SK-N-MC (cell line): ENCODE results near the gene TBCEL.

ENCODE experiments used
- DNase-seq: peaks from one replicate; pipeline ENCODE4 v3.0.0-alpha.2; 2011; ENCODE audit warnings: low read depth, low spot score
- H3K27ac ChIP-seq: fragments of 200-600 bp; sonication (generic); 2 replicates; pipeline ENCODE4 v1.5.1; 2016; ENCODE audit warnings: mixed run types
- H3K36me3 ChIP-seq: fragments of 200-600 bp; sonication (generic); 2 replicates; pipeline ENCODE4 v1.6.1; 2017; ENCODE audit warnings: antibody characterized with exemption, low read length, mixed read lengths; ENCODE audit not compliant: insufficient read depth
- H3K4me3 ChIP-seq: fragments of 200-600 bp; sonication (generic); 2 replicates; pipeline ENCODE4 v1.5.1; 2016
- H3K9ac ChIP-seq: fragments of 200-600 bp; sonication (generic); 2 replicates; pipeline ENCODE4 v1.8.0; 2017; ENCODE audit warnings: mixed run types, mixed read lengths; ENCODE audit not compliant: insufficient read length
- H3K9me3 ChIP-seq: fragments of 200-600 bp; sonication (generic); 2 replicates; pipeline ENCODE4 v1.6.1; 2017; ENCODE audit warnings: low read depth, mild to moderate bottlenecking, antibody characterized with exemption, low read length, moderate library complexity, mixed read lengths
- EZH2 ChIP-seq: fragments of 200-600 bp; sonication (generic); IDR thresholded peaks from one replicate; pipeline ENCODE4 v1.6.1; 2017; ENCODE audit warnings: antibody characterized with exemption
- FOXP2 ChIP-seq: optimal IDR thresholded peaks from 2 replicates; pipeline ENCODE3; 2011; ENCODE audit warnings: mild to moderate bottlenecking, moderate library complexity; ENCODE audit not compliant: insufficient read depth; ENCODE audit errors: extremely low read length, control extremely low read depth
- POLR2AphosphoS5 ChIP-seq: IDR thresholded peaks from 2 replicates; pipeline ENCODE4 v1.6.1; 2012; ENCODE audit warnings: mild to moderate bottlenecking, low read depth, low read length, borderline replicate concordance

TBCEL gene, protein sequence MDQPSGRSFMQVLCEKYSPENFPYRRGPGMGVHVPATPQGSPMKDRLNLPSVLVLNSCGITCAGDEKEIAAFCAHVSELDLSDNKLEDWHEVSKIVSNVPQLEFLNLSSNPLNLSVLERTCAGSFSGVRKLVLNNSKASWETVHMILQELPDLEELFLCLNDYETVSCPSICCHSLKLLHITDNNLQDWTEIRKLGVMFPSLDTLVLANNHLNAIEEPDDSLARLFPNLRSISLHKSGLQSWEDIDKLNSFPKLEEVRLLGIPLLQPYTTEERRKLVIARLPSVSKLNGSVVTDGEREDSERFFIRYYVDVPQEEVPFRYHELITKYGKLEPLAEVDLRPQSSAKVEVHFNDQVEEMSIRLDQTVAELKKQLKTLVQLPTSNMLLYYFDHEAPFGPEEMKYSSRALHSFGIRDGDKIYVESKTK

DNA sequence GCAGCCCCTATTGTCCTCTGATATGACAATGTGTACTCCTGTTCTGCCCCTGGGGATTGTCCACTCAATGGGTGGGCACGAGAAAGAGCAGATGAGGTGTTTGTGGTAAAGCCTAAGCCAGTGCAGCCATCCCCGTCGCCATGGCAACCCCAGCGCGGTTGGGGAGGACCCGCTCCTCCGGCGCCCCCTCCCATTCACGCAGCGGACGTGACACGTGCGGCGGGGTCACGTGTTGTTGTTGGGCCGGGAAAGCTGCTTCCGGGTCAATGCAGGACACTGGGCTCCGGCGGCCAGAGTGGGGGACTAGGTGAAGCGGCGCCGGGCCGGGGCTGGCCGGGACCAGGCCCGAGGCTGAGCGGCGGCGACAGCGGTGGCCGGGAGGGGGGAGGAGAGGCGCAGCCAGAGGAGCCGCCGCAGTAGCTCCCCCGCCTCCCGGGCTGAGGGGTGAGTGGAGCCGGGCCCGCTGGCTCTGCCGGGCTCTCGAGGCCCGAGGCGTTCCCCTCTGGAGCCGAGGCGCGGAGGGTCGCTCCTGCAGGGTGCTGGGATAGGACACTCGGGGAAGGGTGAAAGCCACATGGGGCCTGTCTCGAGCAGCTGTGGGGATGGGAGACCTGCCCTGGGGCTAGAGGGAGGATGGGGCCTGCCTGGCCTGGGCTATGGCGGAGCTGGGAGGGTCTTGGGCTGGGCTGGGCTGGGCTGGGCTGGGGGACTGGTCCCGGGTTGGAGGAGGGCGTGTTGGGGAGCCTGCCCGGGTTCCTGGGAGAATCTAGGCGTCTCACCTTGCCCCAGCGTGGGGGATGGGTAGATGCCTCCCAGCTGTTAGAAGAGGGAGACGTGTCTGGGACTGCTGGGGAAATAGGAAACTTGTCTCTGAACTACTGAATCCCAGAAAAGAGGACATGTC, at the start of gene TBCEL:
TSS of gene TBCEL (plus strand) at position 255 of the 904 bp plus-strand sequence. CDS start 21,589 bp downstream, outside the sequence.
- Histone ChIP-seq H3K9ac (peak within 1 kb of the TSS; percentile 80), H3K4me3 (peak within 1 kb of the TSS; percentile 90), H3K36me3 (no peaks in the 10 kb centered on the region), H3K9me3 (no peaks in the 10 kb centered on the region), H3K27ac (no peak within 1 kb of the TSS)
- TF ChIP-seq EZH2 (no peak), FOXP2 (no peak), POLR2AphosphoS5 (no peak; the same call in 1 of the 2 replicates)
- DNase-seq, result no peak

DNA sequence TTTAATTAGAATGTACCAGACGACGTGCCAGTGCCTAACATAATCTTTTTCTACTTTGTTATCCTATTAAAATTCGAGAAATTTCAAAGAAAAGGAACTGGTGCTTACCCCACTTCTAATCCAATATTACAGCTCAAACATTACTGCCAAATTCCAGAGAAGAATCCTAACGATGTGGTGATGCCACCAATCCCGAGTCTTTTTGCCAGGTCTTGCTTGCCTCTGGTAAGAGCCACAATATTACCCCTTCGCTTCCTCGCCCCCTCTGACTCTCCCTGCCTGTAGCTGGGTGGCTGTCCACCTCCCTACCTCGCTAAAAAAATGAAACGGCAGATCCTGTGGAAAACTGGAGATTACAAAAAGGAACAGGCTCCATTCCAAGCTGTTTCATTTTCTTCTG, 49.4 kb upstream of the TBCEL start:
- no peak overlapping the region for H3K27ac ChIP-seq
- TF ChIP-seq POLR2AphosphoS5 (no peak), FOXP2 (no peak), EZH2 (no peak)
- H3K9me3 ChIP-seq, result no peaks in the 10 kb centered on the region
- no peak overlapping the region for H3K9ac ChIP-seq
- DNase-seq, result no peak
- H3K4me3 ChIP-seq, result no peak overlapping the region
- no peaks in the 10 kb centered on the region for H3K36me3 ChIP-seq

DNA sequence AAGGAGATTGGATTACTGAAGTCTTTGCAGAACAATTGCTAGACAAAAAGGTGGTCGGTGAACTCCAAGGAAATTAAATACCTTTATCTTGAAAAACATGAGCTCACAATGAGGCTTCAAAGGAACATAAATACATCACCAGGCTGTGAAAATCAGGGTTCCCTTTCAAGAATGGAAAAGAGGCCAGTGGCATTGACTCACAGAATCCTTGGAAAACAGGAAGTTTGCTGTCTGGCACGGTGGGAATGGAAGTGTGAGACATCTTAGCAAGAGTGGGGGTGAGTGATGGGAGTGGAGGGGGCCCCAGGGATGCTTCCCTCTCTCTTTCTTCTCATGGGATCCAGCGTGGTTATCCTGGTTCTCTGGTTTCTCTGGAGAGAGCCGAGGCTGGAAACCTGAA, 48.9 kb upstream of the TBCEL start:
- no peak overlapping the region for H3K4me3 ChIP-seq
- DNase-seq, result no peak

DNA sequence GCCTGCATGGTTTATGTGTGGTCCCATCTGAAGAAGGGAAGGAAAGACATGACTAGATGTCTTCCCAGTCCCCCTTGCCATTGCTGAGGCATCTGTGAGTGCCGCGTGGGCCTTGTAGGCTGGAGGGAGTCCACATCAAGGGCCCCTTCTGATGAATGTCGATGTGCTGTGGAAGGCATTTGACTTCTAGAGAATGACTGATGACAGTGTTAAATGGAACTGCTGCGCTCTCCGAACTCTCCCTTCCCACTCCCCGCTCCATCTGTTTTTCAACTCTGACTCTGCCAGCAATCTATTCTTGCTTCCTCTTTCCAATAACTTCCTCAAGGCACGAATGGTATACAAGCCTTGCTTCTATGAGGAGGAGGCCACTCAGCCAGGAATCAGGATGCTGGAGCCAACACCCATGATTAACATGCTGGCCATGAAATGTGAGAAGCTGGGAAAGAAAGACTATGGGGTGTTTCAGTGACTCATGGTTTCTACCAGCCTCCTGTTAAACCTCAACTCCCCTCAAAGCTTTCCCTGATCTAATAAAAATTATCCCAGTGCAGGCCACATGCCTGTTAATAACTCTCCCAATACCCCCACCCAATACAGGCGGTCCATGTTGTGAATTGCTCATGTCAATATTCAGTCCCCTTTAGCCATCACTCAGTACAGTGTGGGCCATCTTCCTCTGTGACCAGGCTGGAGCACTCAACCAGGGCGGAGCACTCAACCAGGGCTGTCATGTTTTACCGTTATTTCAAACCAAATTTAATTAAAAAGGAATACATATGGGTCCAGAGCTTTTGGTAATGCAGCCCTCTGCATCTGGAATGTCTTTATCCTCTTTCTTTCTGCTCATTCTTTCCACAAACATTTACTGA, 46.4 kb upstream of the TBCEL start:
- Histone ChIP-seq H3K9ac (no peak overlapping the region), H3K27ac (no peak overlapping the region), H3K9me3 (no peaks in the 10 kb centered on the region), H3K4me3 (no peak overlapping the region), H3K36me3 (no peaks in the 10 kb centered on the region)
- TF ChIP-seq FOXP2 (no peak), POLR2AphosphoS5 (no peak)
- DNase-seq, result no peak

More for the DNA sequence above, 48.9 kb upstream of the TBCEL start:
- no peaks in the 10 kb centered on the region for H3K36me3 ChIP-seq
- no peak overlapping the region for H3K27ac ChIP-seq
- TF ChIP-seq FOXP2 (no peak), POLR2AphosphoS5 (no peak), EZH2 (no peak)
- H3K9me3 ChIP-seq, result no peaks in the 10 kb centered on the region
- no peak overlapping the region for H3K9ac ChIP-seq

DNA sequence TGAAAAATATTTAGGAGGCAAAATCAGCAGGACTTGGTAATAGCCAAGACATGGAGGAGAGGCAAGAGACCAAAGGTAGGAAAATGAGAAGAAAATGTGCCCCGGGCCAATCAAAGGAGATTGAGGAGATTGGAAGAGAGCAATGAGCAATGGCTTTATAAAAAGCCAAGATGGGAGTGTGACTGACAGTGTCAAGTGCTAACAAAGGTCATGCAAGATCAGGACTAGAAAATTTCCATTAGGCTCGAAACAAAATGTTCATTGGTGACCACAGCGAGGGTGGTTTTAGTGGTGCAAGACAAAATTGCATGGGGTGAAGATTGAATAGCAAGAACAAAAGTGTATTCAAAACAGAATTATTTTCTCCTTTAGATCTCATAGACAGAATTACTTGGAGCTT, 45.2 kb upstream of the TBCEL start:
- DNase-seq, result no peak
- H3K27ac ChIP-seq, result no peak overlapping the region
- no peaks in the 10 kb centered on the region for H3K9me3 ChIP-seq
- no peak overlapping the region for H3K4me3 ChIP-seq
- H3K9ac ChIP-seq, result no peak overlapping the region
- no peak for TF ChIP-seq POLR2AphosphoS5
- no peak for TF ChIP-seq FOXP2
- no peak for TF ChIP-seq EZH2
- H3K36me3 ChIP-seq, result no peaks in the 10 kb centered on the region

DNA sequence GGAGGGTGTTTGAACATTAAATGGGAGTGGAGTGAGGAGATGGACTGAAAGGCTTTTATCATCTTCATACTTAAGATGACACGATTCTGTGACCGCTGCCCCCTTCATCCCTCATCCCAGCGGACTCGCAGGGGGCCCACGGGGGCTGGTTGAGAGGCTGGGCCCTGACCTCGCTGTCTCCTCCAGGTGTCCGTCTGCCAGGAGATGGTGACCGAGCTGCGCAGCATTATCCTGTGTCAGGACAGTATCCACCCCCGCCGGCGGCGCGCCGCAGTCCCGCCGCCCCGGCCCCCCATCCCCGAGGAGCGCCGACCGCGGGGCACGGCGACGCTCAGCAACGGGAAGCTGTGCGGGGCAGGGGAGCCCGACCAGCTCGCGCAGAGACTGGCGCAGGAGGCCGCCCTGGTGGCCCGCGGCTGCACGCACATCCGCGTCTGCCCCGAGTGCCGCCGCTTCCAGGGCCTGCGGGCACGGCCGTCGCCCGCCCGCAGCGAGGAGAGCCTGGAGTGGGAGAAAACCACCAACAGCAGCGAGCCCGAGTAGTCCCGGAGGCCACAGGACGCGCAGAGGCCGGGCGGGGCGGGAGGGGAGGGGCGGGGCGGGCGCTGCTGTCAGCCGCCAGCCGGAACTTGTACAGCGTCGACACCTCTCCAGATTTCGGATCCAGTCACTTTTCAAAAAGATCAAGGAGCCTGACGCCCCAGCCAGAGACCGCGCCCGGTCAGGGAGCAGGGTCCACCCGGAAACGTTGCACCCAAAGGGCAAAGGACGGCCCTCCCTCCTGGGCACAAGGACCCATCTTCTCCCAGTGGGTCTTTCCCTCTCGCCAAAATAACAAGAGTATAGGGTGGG, 38.0 kb upstream of the TBCEL start:
- no peaks in the 10 kb centered on the region for H3K9me3 ChIP-seq
- H3K36me3 ChIP-seq, result no peaks in the 10 kb centered on the region
- no peak for TF ChIP-seq POLR2AphosphoS5
- TF ChIP-seq EZH2, result no peak
- TF ChIP-seq FOXP2, result no peak
- peak overlapping the region; percentile 43; the same call in 1 of the 2 replicates for H3K4me3 ChIP-seq
- DNase-seq, result no peak
- no peak overlapping the region for H3K27ac ChIP-seq
- no peak overlapping the region for H3K9ac ChIP-seq

DNA sequence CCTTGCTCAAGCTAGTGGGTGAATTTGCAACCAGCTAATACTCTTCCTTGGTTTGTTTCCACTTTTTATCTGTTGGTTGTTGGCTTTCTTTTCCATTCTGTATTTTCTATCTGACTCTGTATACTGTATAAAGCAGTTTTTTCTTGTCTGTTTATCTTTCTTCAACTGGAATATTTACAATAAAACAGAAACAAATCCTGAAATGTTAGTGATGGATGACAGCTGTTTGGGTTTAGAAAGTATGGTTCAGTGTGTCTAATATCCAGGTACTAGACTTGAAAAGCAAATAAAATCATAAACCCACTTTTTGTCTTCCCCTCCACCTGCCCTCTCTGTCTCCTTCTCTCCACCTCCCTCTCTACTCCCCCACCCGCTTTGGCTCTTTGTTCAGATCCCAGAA, 35.3 kb upstream of the TBCEL start:
- Histone ChIP-seq H3K4me3 (no peak overlapping the region), H3K9ac (no peak overlapping the region), H3K27ac (no peak overlapping the region), H3K9me3 (no peaks in the 10 kb centered on the region), H3K36me3 (no peaks in the 10 kb centered on the region)
- no peak for DNase-seq
- TF ChIP-seq FOXP2, result no peak
- TF ChIP-seq EZH2, result no peak
- no peak for TF ChIP-seq POLR2AphosphoS5
